Fibroblast of mammary gland (primary cell): ENCODE measurements around the gene RPS2.

Experiments used
- DNase-seq: peaks from one replicate; pipeline ENCODE4 v3.0.0-alpha.2; 2010; ENCODE audit warnings: low read depth
- H3K4me3 ChIP-seq: 2 replicates; pipeline ENCODE4 v1.5.1; 2011; ENCODE audit warnings: low read depth, mild to moderate bottlenecking, low read length, moderate library complexity; ENCODE audit not compliant: control insufficient read depth
- CTCF ChIP-seq: conservative IDR thresholded peaks from 2 replicates; pipeline ENCODE4 v1.5.1; 2011; ENCODE audit warnings: low read depth, low read length, inconsistent platforms; ENCODE audit not compliant: control insufficient read depth, insufficient read depth

The RPS2 gene

DNA sequence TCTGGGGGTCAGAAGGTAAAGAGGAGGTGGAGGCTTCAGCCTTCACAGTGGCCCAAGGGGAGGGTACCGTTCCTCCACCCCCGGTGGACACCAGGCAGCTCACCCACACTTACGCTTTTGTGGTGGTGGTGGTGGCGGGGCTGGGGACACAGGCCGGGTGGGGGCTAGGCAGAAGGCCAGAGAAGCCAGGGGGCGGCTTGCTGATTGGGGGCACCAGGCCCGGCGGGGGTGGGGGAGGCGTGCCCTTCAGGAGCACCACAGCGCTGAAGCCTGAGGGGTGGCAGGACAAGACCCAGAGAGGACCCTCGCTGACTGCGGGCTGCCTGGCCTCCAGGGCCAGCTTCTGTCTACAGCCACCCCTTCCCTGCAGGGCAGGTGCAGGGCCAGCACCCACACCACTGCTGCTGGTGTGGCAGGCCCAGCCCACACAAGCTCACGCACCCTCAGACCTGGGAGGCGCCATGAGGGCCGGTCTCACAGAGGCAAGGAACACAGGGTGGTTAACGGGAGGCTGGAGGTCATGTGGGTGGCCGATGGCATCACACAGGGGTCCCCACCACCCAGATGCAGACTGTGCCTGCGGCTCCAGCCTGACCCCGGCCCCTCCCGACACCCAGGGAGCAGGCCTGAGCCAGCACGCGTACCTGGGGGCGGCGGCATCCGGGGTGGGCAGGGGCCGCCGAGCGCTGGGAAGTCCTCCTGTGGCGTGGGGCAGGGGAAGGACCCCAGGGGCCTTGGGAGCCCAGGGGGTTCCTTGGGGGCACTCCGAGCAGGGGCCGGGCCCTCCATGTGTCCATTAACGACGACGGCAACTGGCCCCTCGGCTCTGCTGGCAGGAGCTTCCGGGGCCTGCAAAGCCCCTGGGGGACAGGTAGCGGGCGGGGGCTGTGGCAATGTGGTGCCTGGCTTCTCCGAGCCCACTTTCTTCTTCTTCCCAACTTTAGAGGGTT is 34.5 kb upstream of the RPS2 start:
- H3K4me3 ChIP-seq: no peak overlapping the region
- no peak for DNase-seq
- TF ChIP-seq CTCF: no peak

DNA sequence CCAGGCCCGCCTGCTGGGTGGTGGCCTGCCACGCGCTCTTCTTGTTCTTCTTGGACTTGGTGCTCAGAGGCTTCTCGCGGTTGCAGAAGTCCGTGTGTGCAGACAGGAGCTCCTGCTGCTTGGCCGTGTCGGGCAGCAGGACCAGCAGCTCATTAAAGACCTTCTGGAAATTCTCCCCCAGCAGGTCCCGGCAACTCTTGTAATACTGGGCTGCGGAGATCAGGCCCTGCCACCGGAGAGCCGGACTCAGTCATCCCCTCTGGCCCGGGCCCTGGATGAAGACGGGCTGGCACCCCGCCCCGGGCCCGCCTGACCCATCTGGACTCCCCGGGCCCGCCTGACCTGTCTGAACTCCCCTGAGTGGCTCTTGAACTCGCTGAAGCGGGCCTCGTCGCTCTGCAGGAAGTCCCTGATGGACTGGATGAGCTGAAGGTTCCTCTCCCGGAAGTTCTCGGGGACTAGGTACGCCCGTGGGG is 33.8 kb upstream of the RPS2 start:
- TF ChIP-seq CTCF: no peak
- no peak overlapping the region for H3K4me3 ChIP-seq
- no peak for DNase-seq

DNA sequence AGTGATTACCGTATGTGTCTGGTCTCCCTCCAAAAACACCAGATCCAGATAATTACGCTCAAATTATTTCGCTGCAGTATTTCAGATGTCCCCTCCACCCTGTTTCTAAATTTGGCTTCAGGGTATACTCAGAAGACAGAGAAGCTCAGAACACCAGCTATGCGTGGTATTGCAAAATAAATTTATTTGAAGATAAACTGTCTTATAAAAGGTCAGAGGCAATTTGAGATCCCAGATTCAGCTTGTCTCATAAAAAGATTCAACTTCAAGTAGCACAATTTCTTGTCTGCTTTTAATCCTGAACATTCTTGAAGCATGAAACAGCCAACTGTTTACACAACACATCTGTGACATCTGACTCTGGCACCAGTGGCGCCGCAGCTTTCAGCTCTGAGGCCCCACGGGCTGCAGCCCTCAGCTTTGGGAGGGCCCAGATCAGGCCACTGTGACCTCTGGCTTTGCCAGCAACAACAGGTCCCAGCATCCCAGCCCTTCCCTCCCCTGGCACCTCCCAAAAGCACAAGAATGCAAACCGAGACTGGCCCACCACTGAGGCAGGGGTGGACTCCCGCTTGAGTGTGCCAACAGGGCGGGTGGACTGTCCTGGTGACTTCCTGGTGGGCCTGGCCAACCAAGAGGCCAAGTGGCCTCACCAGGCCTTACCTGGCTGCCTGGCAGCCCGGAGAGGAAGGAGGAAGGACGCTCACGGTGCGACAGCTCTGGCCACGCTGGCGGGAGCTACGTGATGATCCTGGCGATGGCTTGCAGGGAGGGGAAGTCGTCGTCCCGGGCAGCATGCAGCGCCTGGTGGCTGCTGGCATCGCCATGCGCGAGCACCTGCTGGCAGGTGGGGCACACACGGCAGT is 33.1 kb upstream of the RPS2 start:
- TF ChIP-seq CTCF: no peak
- peak; percentile 27 for DNase-seq
- no peak overlapping the region for H3K4me3 ChIP-seq

DNA sequence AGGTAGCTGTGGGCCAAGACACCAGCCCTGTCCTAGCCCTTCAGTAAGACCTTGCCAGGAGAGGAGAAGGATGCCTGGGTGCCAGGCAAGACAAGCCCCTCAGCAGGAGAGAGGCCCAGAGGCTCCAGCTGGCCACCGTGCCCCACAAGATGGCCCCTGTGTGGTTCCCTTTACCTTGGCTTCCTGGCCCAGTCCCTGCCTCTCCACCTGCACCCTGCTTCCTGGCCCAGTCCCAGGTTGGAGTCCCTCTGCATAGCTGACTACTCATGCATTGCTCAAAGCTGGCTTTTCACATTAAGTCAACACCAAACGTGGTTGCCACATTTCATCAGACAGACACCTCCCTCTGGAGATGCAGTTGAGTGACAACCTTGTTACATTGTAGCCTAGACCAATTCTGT is 29.1 kb upstream of the RPS2 start:
- DNase-seq: peak; percentile 43
- TF ChIP-seq CTCF: no peak
- no peak overlapping the region for H3K4me3 ChIP-seq

- H3K4me3 ChIP-seq: no peak overlapping the region
- no peak for TF ChIP-seq CTCF
Measured at GRCh38 chr16:1992704-1993317, 28.2 kb upstream of the RPS2 start.

DNA sequence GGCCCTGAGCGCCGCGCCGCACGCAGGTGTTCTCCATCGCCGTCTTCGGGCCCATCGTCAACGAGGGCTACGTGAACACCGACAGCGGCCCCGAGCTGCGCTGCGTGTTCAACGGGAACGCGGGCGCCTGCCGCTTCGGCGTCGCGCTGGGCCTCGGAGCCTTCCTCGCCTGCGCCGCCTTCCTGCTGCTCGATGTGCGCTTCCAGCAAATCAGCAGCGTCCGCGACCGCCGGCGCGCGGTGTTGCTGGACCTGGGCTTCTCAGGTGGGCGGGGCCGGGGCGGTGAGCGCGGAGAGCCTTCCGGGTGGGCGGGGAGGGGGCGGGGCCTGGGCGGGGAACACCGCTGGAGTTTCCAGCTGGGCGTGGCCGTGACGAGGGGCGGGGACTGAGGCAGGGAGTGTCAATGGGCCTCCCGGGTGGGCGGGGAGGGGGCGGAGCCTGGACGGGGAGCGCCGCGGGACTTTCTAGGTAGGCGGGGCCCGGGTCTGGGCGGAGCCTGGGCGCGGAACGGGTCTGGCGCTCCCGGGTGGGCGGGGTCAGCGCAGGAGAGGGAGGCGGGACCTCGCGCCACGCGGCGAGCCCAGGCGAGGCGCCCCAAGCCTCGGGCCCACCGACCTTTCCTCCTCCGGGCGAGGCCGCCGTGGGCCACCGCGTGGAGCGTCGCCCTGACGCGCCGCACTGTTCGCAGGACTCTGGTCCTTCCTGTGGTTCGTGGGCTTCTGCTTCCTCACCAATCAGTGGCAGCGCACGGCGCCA is 27.5 kb upstream of the RPS2 start:
- DNase-seq: peak; percentile 84
- no peak overlapping the region for H3K4me3 ChIP-seq
- no peak for TF ChIP-seq CTCF

More at GRCh38 chr16:1992704-1993317, 28.2 kb upstream of the RPS2 start:
- DNase-seq: no peak
